ENCODE measurements around the gene TRIOBP. TPM values are rescaled to one million over a fixed set of nuclear protein-coding genes. Genes with fewer than 3 reads are reported as not detected.
"Not testable (repeated sequence)": the region's sequence is repeated elsewhere in the genome, so short reads cannot be mapped to it uniquely, and the experiment has no call there.

Gene TRIOBP
- total RNA-seq, 1 experiment from 2014 or later, result 28.7 TPM

DNA sequence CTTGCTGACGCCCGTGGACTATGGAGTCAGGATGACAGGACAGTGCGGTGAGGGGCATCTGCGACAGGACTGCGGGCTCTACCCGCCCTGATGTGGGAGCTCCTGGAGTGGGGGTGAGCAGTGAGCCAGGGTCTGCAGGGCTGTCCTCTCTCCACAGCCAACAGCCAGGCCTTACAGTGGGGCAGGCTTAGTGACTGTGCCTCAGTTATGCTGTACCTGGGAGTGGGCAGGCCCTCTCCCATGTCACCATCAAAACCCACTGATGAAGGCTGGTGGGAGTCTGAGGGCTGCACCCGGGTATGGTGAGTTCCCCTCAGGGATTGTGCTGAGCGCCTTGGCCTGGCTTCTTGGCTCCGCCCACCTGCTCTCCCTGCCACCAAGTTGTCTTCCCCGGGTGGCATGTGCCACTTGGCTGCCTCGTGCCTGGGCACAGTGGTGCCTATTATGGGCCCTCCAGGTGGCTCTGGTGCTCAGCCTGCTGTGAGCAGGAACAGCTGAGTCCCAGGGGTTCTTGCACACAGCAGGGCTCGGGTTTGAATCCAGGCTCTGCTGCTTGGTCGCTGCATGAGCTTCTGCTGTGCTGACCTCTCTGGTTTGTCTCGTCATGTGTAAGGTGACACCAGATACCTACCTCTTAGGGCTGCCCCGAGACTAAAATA is 4.1 kb upstream of the TRIOBP start:
- TF ChIP-seq EZH2 (IDR thresholded peaks at IDR 0.05; ENCODE audit: borderline replicate concordance, low read depth, low read length, poor library complexity, severe bottlenecking) (no peak), CTCF (conservative IDR thresholded peaks at IDR 0.05; ENCODE audit: low read depth, low read length) (no peak)
- CTCF ChIA-PET, result no interaction called here
- Histone ChIP-seq H3K36me3 (ENCODE audit: insufficient read depth, low read length, poor library complexity, severe bottlenecking) (peaks cover 26% of the 10 kb centered on the region), H3K9me3 (ENCODE audit: low read depth, low read length, poor library complexity, severe bottlenecking) (no peaks in the 10 kb centered on the region), H3K27me3 (replicated peaks; ENCODE audit: insufficient read depth, low read depth, low read length, poor library complexity) (no peaks in the 10 kb centered on the region), H3K4me3 (ENCODE audit: low read depth, low read length, poor library complexity, severe bottlenecking) (no peak overlapping the region), H3K4me1 (ENCODE audit: insufficient read depth, low read length, poor library complexity, severe bottlenecking) (peaks cover 5% of the 10 kb centered on the region), H3K27ac (ENCODE audit: low read depth, low read length, poor library complexity, severe bottlenecking) (no peak overlapping the region)
- no TSS peak for BruUV-seq (replicated peaks)
- POLR2A ChIA-PET (ENCODE audit: low non-redundant PET), result no interaction called here
- DNase-seq (ENCODE audit: low spot score), result no peak
- intact Hi-C loops (cut with micrococcal nuclease; ENCODE audit: unreplicated experiment), result no loop called here

GRCh38 chr22:37694131-37694530 is 2.7 kb upstream of the TRIOBP start:
- DNase-seq (ENCODE audit: low spot score); H3K27ac ChIP-seq (ENCODE audit: low read depth, low read length, poor library complexity, severe bottlenecking); H3K9me3 ChIP-seq (ENCODE audit: low read depth, low read length, poor library complexity, severe bottlenecking); POLR2A ChIA-PET (ENCODE audit: low non-redundant PET); intact Hi-C loops (cut with micrococcal nuclease; ENCODE audit: unreplicated experiment); BruUV-seq (replicated peaks); H3K4me1 ChIP-seq (ENCODE audit: insufficient read depth, low read length, poor library complexity, severe bottlenecking); H3K4me3 ChIP-seq (ENCODE audit: low read depth, low read length, poor library complexity, severe bottlenecking); H3K27me3 ChIP-seq (replicated peaks; ENCODE audit: insufficient read depth, low read depth, low read length, poor library complexity): not testable (repeated sequence)
- CTCF ChIA-PET, result interaction anchor here (1.1 kb wide), 1 partner anchor 51 kb away, joined by 3 read pairs; no protein-coding TSS in a partner anchor
- peaks cover 16% of the 10 kb centered on the region for H3K36me3 ChIP-seq (ENCODE audit: insufficient read depth, low read length, poor library complexity, severe bottlenecking)

GRCh38 chr22:37696260-37696656 is 590 bp upstream of the TRIOBP start:
- H3K27me3 ChIP-seq (replicated peaks; ENCODE audit: insufficient read depth, low read depth, low read length, poor library complexity); intact Hi-C loops (cut with micrococcal nuclease; ENCODE audit: unreplicated experiment); H3K36me3 ChIP-seq (ENCODE audit: insufficient read depth, low read length, poor library complexity, severe bottlenecking); DNase-seq (ENCODE audit: low spot score); BruUV-seq (replicated peaks); H3K9me3 ChIP-seq (ENCODE audit: low read depth, low read length, poor library complexity, severe bottlenecking); POLR2A ChIA-PET (ENCODE audit: low non-redundant PET); H3K4me1 ChIP-seq (ENCODE audit: insufficient read depth, low read length, poor library complexity, severe bottlenecking); H3K27ac ChIP-seq (ENCODE audit: low read depth, low read length, poor library complexity, severe bottlenecking): not testable (repeated sequence)
- peak overlapping the region; percentile 39 for H3K4me3 ChIP-seq (ENCODE audit: low read depth, low read length, poor library complexity, severe bottlenecking)
- CTCF ChIA-PET, result interaction anchor here (0.7 to 1.3 kb wide), 2 partner anchors 15 to 761 kb away, joined by 4 read pairs; no protein-coding TSS in a partner anchor

- TF ChIP-seq CTCF (conservative IDR thresholded peaks at IDR 0.05; ENCODE audit: low read depth, low read length), result no peak
- no peak for TF ChIP-seq EZH2 (IDR thresholded peaks at IDR 0.05; ENCODE audit: borderline replicate concordance, low read depth, low read length, poor library complexity, severe bottlenecking)
- POLR2A ChIA-PET (ENCODE audit: low non-redundant PET), result no interaction called here
- BruUV-seq (replicated peaks), result no TSS peak
These were observed 639 bp downstream of the TRIOBP start for GRCh38 chr22:37697538-37697835.

More at GRCh38 chr22:37697538-37697835, 639 bp downstream of the TRIOBP start:
- Histone ChIP-seq H3K4me3 (ENCODE audit: low read depth, low read length, poor library complexity, severe bottlenecking) (peak overlapping the region; percentile 39), H3K9me3 (ENCODE audit: low read depth, low read length, poor library complexity, severe bottlenecking) (no peaks in the 10 kb centered on the region), H3K27me3 (replicated peaks; ENCODE audit: insufficient read depth, low read depth, low read length, poor library complexity) (no peaks in the 10 kb centered on the region), H3K36me3 (ENCODE audit: insufficient read depth, low read length, poor library complexity, severe bottlenecking) (no peaks in the 10 kb centered on the region), H3K4me1 (ENCODE audit: insufficient read depth, low read length, poor library complexity, severe bottlenecking) (peaks cover 5% of the 10 kb centered on the region), H3K27ac (ENCODE audit: low read depth, low read length, poor library complexity, severe bottlenecking) (no peak overlapping the region)
- CTCF ChIA-PET, result interaction anchor here (0.8 to 1.1 kb wide), 2 partner anchors 105 to 200 kb away, joined by 3 read pairs; no protein-coding TSS in a partner anchor
- intact Hi-C loops (cut with micrococcal nuclease; ENCODE audit: unreplicated experiment), result no loop called here
- no peak for DNase-seq (ENCODE audit: low spot score)
